ENCODE measurements around the gene MAD1L1.

The MAD1L1 gene

DNA sequence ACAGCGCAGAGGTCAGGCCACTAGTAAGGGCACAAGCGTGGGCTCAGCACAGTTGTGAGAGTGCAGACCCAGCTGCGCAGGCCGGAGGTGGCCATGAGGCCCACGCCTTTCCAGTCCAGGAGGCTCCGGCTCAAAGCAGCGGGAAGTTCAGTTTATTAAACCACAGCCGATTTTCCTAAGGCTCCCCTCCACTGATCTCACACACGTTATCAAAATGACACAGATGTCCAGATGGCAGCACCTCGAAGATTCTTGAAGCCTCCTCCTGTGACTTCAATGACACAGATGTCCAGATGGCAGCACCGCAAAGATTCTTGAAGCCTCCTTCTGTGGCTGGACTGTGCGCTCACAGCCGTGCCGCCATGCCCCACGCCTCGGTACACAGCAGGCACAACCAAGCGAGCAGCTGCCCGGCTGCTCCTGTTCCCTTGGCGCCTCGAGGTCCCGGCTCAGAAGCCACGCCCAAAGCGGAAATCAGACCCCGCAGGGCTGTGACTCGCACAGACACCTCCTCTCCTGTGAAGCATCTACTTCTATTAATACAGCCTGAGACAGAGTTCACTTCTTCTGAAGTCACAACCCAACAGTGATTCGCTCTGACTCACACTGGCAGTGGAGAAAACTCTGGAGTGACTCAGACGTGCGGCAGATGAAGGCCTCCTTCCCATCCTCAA is 122.7 kb downstream of the MAD1L1 start:
- Histone ChIP-seq H3K27me3 (ENCODE audit: control insufficient read depth, insufficient read depth, low read length) (no peaks in the 10 kb centered on the region), H3K9ac (ENCODE audit: low read depth, low read length) (no peak overlapping the region), H3K36me3 (ENCODE audit: control insufficient read depth, insufficient read depth, low read length) (peaks cover 5% of the 10 kb centered on the region), H3K4me3 (ENCODE audit: low read depth, low read length) (no peak overlapping the region), H3K9me3 (ENCODE audit: control insufficient read depth, insufficient read depth, low read length) (no peaks in the 10 kb centered on the region), H3K4me1 (ENCODE audit: control insufficient read depth, insufficient read depth, low read length) (no peaks in the 10 kb centered on the region)

DNA sequence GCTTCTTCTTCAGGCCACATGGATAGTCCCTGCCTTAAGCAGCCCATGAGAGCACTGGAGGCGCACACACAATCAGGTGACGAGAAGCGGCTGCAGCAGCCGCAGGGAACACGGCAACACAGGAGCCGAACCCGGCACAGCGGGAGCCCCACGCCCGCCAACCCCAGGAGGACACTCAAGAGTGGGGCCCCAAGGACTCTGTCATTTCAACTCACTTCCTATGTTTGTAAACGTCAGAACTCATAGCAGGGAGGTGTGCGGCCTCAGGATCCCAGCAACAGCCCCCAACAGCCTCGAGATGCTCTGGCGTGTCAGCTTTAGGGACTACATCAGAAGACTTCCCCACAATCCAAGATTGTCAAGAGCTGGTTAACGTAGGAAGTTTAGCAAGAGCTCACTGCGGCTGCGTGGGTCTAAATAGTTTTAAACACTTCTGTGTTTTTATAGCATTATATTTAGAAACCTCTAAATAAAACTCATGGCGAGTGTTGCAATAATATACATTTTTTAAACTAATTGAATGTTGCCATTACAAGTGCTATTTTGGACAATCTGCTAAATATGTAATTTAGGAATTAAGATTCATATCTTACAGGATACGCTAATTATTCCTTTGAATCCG is 123.4 kb downstream of the MAD1L1 start:
- H3K9me3 ChIP-seq (ENCODE audit: control insufficient read depth, insufficient read depth, low read length) = no peaks in the 10 kb centered on the region
- no peak overlapping the region for H3K9ac ChIP-seq (ENCODE audit: low read depth, low read length)
- H3K4me3 ChIP-seq (ENCODE audit: low read depth, low read length) = no peak overlapping the region
- no peaks in the 10 kb centered on the region for H3K4me1 ChIP-seq (ENCODE audit: control insufficient read depth, insufficient read depth, low read length)
- H3K27me3 ChIP-seq (ENCODE audit: control insufficient read depth, insufficient read depth, low read length) = no peaks in the 10 kb centered on the region
- peaks cover 5% of the 10 kb centered on the region for H3K36me3 ChIP-seq (ENCODE audit: control insufficient read depth, insufficient read depth, low read length)

DNA sequence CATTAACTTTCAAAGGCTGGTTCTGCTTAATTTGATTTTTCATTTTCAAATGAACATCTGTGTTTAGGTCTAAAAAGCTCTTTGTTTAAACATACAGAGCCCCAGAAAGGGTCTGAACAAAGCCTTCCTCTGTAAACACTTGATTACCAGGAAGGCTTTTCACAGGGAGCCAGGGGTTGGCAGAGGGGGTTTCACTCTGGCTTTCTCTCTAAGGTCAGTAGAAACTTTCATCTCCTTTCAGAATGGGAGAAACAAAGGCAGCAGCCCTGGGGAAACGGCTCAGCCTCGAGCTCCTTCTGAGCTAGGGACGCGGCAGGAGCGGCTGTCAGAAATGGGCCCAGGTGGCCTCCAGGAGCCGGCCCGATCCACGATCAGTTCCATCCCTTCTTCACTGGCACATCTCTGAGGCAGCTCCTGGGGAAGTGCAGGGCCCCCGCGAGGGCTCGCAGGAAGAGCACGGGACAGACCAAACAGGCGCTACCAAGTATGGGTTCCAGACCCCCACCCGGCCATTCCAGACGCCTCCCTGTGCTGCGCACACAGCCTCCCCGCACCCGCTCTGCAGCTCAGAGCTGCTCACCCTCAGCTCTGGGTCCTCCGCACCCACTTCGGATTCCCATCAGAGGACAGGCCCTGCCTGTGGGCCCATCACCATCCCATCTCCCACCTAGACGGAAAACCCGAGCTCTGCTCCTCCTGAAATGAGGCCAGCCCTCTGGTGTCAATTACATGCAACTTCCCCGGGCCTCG is 124.1 kb downstream of the MAD1L1 start:
- Histone ChIP-seq H3K36me3 (ENCODE audit: control insufficient read depth, insufficient read depth, low read length) (peaks cover 2% of the 10 kb centered on the region), H3K4me3 (ENCODE audit: low read depth, low read length) (no peak overlapping the region), H3K9ac (ENCODE audit: low read depth, low read length) (no peak overlapping the region), H3K27me3 (ENCODE audit: control insufficient read depth, insufficient read depth, low read length) (no peaks in the 10 kb centered on the region), H3K4me1 (ENCODE audit: control insufficient read depth, insufficient read depth, low read length) (peaks cover 2% of the 10 kb centered on the region), H3K9me3 (ENCODE audit: control insufficient read depth, insufficient read depth, low read length) (no peaks in the 10 kb centered on the region)

DNA sequence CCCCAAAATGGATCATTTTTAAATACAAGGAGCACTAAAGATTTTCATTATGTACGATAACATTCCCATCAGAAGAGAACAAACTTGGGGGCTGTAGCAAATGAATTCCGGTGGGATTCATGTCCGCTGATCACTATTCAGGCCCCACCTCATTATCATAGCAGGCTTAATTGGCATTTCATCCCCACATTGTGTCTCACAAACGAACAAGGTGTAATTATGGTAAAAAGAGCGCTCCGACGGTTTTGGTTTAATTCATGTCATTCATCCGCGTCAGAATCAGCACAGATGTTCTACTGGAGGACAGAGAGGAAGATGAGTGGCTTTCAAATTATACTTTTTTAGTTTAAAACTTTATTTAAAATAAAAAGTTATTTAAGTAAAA is 124.7 kb downstream of the MAD1L1 start:
- Histone ChIP-seq H3K4me1 (ENCODE audit: control insufficient read depth, insufficient read depth, low read length) (peaks cover 2% of the 10 kb centered on the region), H3K27me3 (ENCODE audit: control insufficient read depth, insufficient read depth, low read length) (no peaks in the 10 kb centered on the region), H3K36me3 (ENCODE audit: control insufficient read depth, insufficient read depth, low read length) (peaks cover 2% of the 10 kb centered on the region), H3K4me3 (ENCODE audit: low read depth, low read length) (no peak overlapping the region), H3K9ac (ENCODE audit: low read depth, low read length) (no peak overlapping the region), H3K9me3 (ENCODE audit: control insufficient read depth, insufficient read depth, low read length) (no peaks in the 10 kb centered on the region)

DNA sequence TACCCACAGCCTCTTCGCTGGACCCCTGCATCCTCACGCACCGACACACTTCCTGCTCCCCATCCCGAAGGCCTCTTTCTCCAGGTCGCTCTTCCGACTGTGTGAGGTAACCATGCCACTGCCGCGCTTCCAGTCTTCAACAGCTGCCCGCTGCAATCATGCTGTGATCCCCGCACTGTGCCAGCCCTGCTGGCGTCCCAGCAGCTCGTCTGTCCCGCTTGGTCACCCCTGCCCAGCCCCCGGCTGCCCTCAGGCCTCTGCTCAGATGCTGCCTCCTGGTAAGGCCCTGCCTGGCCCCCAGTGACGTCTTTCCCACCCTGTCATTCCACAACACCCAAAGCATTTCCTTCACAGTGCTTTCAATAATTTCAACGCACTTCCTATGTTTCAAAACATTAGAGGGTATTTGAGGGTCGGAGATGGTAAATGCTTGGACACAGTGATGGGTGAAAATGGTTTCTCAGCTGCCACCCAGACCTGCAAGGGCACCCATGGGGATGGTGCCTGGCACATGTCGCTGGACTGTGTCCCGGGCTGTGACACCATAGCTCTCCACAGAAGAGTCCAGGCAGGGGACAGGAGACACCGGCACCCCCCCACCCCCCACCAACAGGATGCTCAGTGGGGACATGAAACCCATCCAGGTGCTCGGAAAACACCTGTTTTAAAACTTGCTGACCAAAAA is 125.2 kb downstream of the MAD1L1 start:
- Histone ChIP-seq H3K9me3 (ENCODE audit: control insufficient read depth, insufficient read depth, low read length) (no peaks in the 10 kb centered on the region), H3K4me1 (ENCODE audit: control insufficient read depth, insufficient read depth, low read length) (peaks cover 2% of the 10 kb centered on the region), H3K4me3 (ENCODE audit: low read depth, low read length) (no peak overlapping the region), H3K9ac (ENCODE audit: low read depth, low read length) (no peak overlapping the region), H3K36me3 (ENCODE audit: control insufficient read depth, insufficient read depth, low read length) (peaks cover 5% of the 10 kb centered on the region), H3K27me3 (ENCODE audit: control insufficient read depth, insufficient read depth, low read length) (no peaks in the 10 kb centered on the region)

DNA sequence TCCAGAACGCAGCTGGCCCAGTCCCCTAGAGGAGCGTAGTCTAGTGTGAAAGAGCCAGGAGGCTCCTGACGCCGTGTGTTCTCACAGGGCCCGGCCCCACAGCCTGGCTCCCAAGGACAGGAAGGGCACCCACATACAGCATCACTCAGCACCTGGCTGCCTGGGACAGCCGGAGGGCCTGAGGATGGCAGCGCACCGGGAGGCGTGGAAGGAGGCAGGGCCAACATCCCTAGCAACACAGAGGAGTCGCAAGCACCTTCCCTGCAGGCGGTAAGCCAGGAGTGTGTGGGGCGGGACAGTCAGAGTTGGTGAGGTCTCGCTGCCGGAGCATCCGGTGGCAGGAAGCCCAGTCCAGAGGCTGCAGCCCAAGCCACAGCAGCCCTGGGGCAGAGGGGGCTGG is 125.8 kb downstream of the MAD1L1 start:
- Histone ChIP-seq H3K9ac (ENCODE audit: low read depth, low read length) (no peak overlapping the region), H3K27me3 (ENCODE audit: control insufficient read depth, insufficient read depth, low read length) (no peaks in the 10 kb centered on the region), H3K36me3 (ENCODE audit: control insufficient read depth, insufficient read depth, low read length) (peaks cover 5% of the 10 kb centered on the region), H3K4me1 (ENCODE audit: control insufficient read depth, insufficient read depth, low read length) (peaks cover 2% of the 10 kb centered on the region), H3K4me3 (ENCODE audit: low read depth, low read length) (no peak overlapping the region), H3K9me3 (ENCODE audit: control insufficient read depth, insufficient read depth, low read length) (no peaks in the 10 kb centered on the region)

DNA sequence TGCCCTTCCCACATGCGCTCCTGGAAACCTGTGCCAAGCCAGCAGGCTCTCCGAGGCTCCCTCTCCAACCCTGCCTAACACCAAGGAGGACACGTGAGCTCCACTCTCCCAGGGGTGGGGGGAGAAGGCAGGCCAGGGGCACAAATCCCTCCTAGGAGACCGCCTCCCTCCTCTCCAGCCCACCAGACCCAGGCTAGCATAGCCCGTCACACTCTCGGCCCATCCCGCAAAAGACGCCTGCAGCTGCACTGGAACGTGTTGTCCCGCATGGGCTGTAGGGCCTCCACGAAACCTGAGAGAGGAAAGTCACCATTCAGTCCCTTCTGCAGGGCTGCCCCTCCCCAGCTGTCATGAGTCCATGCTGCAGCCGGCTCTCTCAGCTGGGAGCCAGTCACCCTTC is 126.3 kb downstream of the MAD1L1 start:
- Histone ChIP-seq H3K4me3 (ENCODE audit: low read depth, low read length) (no peak overlapping the region), H3K4me1 (ENCODE audit: control insufficient read depth, insufficient read depth, low read length) (peaks cover 2% of the 10 kb centered on the region), H3K36me3 (ENCODE audit: control insufficient read depth, insufficient read depth, low read length) (peaks cover 5% of the 10 kb centered on the region), H3K9ac (ENCODE audit: low read depth, low read length) (no peak overlapping the region), H3K27me3 (ENCODE audit: control insufficient read depth, insufficient read depth, low read length) (no peaks in the 10 kb centered on the region), H3K9me3 (ENCODE audit: control insufficient read depth, insufficient read depth, low read length) (no peaks in the 10 kb centered on the region)

DNA sequence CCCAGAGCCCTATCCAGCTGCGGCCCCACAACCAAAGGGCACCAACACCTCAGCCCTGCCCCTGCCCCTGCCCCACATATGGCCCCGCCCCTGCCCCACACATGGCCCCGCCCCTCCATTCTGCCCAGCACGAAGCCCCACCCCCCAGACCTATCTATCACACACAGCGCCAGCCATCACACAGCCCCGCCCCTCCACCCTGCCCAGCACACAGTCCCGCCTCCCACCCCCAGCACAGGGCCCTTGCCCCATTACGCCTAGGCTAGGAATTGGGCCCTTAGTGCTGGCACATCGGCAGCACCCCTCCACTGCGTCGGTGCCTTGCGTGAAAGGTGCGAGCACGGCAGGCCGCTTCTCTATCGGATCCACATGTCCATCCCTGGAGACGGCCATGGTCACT is 126.8 kb downstream of the MAD1L1 start:
- no peak overlapping the region for H3K9ac ChIP-seq (ENCODE audit: low read depth, low read length)
- peaks cover 5% of the 10 kb centered on the region for H3K36me3 ChIP-seq (ENCODE audit: control insufficient read depth, insufficient read depth, low read length)
- H3K4me3 ChIP-seq (ENCODE audit: low read depth, low read length) = no peak overlapping the region
- H3K4me1 ChIP-seq (ENCODE audit: control insufficient read depth, insufficient read depth, low read length) = peaks cover 2% of the 10 kb centered on the region
- no peaks in the 10 kb centered on the region for H3K27me3 ChIP-seq (ENCODE audit: control insufficient read depth, insufficient read depth, low read length)
- no peaks in the 10 kb centered on the region for H3K9me3 ChIP-seq (ENCODE audit: control insufficient read depth, insufficient read depth, low read length)

DNA sequence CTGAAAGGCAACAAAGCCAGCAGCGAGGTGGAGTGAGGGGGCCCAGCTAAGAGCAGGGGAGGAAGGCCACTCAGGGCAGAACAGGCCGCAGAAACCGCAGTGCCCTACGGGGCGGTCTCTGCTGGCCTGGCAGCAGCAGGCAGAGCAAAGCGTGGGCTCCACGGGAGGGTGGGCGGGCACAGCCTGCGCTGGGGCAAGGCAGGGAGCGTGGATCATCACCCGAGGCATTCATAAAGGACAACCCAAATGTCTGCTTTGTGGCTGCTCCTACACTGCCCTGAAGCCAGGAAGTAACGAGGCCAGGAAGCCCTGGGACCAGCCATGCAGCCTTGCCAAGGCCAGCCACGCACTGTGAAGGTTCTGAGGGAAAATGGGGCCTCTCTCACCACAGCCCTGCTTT is 127.5 kb downstream of the MAD1L1 start:
- no peak overlapping the region for H3K4me3 ChIP-seq (ENCODE audit: low read depth, low read length)
- no peaks in the 10 kb centered on the region for H3K27me3 ChIP-seq (ENCODE audit: control insufficient read depth, insufficient read depth, low read length)
- peaks cover 7% of the 10 kb centered on the region for H3K36me3 ChIP-seq (ENCODE audit: control insufficient read depth, insufficient read depth, low read length)
- no peaks in the 10 kb centered on the region for H3K9me3 ChIP-seq (ENCODE audit: control insufficient read depth, insufficient read depth, low read length)
- H3K9ac ChIP-seq (ENCODE audit: low read depth, low read length) = no peak overlapping the region
- peaks cover 2% of the 10 kb centered on the region for H3K4me1 ChIP-seq (ENCODE audit: control insufficient read depth, insufficient read depth, low read length)

DNA sequence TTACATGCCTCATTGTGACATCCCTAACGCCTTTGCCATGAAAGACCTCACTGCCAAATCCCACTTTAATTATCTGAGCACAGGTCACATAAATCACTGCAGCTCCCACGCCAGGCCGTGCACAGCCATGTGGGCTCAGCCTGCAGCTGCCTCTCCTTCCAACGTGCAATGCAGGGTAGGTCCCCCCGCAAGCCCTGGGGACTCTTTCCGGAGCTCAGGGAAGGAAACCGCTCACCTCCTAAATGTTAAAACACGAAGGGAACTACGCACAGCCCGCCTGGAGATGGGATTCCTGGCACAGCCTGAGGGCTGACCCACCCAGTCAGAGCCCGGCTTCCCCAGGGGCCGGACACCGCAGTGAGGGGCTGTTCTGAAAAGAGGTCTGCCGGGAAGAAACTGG is 128.0 kb downstream of the MAD1L1 start:
- peaks cover 5% of the 10 kb centered on the region for H3K36me3 ChIP-seq (ENCODE audit: control insufficient read depth, insufficient read depth, low read length)
- H3K4me3 ChIP-seq (ENCODE audit: low read depth, low read length) = no peak overlapping the region
- no peaks in the 10 kb centered on the region for H3K27me3 ChIP-seq (ENCODE audit: control insufficient read depth, insufficient read depth, low read length)
- H3K9me3 ChIP-seq (ENCODE audit: control insufficient read depth, insufficient read depth, low read length) = no peaks in the 10 kb centered on the region
- H3K4me1 ChIP-seq (ENCODE audit: control insufficient read depth, insufficient read depth, low read length) = peaks cover 2% of the 10 kb centered on the region
- no peak overlapping the region for H3K9ac ChIP-seq (ENCODE audit: low read depth, low read length)

DNA sequence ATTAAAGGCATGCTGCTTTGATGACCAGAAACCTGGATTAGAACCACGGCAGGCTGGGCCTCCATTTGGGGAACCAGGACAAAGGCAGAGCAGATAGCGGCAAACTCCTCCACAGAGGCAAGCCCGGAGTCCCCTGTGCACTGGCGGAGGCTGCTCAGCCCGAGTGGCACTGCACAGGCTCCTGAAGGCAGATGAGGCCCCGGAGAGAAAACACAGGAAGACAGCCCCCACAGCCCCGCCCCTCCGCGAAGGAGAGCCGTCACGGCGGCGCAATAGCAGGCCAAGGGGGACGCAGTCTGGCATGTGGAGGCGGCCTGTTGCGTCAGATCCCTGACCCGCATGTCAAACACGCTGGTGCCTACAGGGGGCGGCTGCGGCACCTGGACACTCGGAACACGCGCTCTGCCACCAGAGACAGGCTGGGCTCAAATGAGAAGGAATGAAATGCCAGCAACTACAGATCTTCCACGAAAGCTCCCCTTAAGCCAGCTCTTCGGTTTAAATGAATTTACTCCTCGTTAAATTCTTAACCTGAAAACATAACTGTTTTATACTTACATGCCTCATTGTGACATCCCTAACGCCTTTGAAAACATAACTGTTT is 128.5 kb downstream of the MAD1L1 start:
- H3K9me3 ChIP-seq (ENCODE audit: control insufficient read depth, insufficient read depth, low read length) = no peaks in the 10 kb centered on the region
- H3K4me3 ChIP-seq (ENCODE audit: low read depth, low read length) = no peak overlapping the region
- peaks cover 5% of the 10 kb centered on the region for H3K36me3 ChIP-seq (ENCODE audit: control insufficient read depth, insufficient read depth, low read length)
- peak overlapping the region; percentile 50 for H3K9ac ChIP-seq (ENCODE audit: low read depth, low read length)
- peaks cover 2% of the 10 kb centered on the region for H3K4me1 ChIP-seq (ENCODE audit: control insufficient read depth, insufficient read depth, low read length)
- H3K27me3 ChIP-seq (ENCODE audit: control insufficient read depth, insufficient read depth, low read length) = no peaks in the 10 kb centered on the region
